LNCAP (cell line): ENCODE results near the gene C10orf90.

Experiments
- TF ChIP-seq, protein P1 (sequence below): fragments of 450-650 bp; IDR thresholded peaks from 2 replicates; pipeline ENCODE4 v1.5.1; 2017; ENCODE audit warnings: mild to moderate bottlenecking

Gene C10orf90

DNA sequence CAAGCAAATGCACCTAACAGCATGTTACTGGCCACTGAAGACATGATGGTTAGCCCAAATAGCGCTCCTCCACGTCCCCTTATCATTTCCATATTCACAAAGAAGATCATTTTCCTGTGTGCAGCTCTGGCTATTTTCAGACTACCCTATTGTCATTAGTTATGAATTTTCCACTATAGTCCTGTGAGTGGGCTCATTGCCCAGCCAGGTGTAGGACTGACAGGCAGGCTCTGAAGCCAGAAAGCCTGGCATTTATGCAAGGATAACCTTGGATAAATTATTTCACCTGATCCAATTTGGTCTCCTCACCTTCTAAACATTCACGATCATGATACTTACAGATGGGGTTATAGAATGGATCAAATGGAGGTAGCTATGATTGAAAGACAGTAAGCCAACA, 104.6 kb downstream of the C10orf90 start:
- TF ChIP-seq, protein P1, sequence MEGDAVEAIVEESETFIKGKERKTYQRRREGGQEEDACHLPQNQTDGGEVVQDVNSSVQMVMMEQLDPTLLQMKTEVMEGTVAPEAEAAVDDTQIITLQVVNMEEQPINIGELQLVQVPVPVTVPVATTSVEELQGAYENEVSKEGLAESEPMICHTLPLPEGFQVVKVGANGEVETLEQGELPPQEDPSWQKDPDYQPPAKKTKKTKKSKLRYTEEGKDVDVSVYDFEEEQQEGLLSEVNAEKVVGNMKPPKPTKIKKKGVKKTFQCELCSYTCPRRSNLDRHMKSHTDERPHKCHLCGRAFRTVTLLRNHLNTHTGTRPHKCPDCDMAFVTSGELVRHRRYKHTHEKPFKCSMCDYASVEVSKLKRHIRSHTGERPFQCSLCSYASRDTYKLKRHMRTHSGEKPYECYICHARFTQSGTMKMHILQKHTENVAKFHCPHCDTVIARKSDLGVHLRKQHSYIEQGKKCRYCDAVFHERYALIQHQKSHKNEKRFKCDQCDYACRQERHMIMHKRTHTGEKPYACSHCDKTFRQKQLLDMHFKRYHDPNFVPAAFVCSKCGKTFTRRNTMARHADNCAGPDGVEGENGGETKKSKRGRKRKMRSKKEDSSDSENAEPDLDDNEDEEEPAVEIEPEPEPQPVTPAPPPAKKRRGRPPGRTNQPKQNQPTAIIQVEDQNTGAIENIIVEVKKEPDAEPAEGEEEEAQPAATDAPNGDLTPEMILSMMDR, result no peak

DNA sequence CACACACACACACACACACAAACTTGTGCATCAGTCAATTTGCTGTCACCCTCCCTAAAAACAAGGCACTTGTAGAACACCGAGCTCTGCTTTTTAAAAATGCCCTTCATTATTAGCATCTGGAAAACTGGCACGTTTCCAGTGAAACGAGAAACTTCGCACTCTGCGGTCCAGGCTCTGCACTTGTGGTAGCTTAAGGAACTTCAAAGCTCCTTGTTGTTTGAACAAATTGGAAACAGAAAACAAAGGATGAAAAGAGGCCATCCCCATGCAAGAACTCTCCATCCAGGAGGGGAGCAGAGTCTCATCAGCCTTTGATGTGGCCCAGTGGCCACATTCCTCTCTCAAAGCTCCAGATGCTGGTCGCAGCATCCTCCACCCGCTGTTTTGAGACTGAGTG, 105.1 kb downstream of the C10orf90 start:
- TF ChIP-seq, protein P1, result no peak

DNA sequence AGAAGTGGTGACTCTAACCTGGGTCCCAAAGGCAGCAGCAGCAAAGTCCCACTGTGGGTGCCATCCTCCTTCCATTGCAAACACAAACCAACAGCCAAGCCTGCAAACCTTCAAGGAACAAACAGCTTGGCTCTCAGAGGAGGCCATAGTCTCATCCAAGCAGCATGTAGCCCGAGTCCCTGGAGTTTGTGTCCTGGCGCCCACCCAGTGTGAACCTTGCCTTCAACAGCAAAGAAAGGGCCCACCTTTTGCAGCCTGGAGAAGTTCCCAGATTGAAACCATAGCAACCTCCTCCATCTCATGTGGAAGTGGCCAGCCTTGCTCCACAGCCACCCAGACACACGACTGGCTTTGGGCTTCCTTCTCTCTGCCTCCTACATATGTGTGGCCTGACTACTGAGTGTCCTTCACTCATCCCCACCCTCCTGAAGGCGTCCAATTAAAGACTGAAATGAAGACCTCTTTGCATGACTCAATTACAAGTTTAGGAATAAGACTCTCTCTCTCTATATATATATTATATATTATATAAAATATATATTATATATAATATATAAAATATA, 106.1 kb downstream of the C10orf90 start:
- TF ChIP-seq, protein P1, result no peak

DNA sequence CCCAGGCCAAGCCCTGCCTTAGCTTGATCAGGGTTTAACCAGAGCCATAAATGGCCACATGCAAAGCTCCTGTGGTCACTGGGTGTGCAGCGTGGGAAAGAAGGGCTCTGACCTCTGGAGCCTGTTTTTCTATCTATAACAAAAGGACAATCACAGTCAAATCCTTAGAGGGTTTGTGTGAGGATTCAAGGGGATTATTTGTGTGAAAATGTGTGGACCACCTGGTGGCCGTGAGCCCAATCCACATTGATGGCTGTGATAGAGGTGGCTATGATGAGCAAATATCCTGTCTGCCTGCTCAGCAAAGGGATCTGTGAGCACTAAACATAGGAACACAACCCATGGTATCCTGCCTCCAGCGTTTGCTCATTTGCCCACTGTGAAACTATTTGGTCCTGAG, 107.1 kb downstream of the C10orf90 start:
- TF ChIP-seq, protein P1, result no peak

DNA sequence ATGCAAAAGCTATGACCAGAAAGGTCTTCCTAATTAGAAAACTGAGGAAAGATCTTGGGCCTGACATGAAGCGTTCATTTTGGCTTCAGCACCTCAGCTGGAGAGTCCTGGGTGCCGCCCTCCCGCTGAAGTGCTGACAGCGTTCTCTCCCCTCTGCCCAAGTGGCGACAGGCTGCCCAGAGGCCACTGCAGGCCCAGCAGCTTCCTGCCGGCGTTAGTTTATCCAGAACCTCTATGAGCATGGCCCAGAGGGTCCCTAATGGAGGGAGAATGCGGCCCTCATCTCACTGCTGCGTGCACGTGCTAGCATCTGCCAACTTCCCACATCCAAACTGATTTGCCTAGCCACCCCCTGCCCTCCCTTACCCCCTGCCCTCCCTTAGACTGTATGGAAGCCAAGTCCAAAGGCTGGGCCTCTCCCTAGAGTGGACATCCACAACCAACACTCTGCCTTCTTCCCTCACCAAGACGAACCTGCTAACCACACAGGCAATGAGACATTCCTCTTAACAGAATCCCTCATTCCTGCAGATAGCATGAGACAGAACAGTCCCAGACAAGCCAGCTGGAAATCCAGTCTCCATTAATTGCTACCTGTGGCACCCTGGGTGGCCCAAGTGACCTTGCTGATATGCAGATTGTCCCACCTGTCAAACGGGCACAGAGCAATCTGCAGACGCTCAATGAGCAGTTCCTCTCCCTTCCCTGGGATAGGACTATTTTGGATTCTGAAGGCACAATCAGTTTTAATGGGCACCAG, 108.4 kb downstream of the C10orf90 start:
- TF ChIP-seq, protein P1, result no peak

DNA sequence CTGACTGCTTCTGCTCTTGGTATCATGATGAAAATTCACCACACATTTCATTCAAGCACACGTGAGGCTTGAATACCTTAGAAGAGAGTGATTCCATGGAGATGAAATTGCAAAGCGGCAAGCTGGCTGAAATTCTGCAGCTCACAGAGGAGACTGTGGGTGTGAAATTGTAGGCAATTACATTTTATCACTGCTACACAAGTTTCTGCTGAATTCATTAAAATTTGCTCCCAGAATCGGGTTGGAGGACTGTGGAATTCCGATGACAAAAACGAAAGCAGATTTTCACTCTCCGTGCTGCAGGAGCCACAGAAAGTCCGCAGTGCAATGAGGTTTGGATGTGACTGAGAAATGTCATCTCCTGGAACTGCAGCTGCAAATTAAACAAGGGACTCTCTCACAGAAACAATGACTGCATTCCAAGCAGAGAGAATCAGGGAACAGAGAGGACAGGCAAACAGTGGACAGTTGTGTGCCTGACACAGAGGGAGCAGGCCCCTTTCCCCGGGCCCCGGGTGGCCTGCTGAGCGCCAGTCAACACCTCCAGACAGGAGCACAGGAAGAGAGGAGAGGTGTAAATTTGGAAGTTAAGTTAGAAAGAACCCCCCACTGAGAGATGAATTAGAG, 109.1 kb downstream of the C10orf90 start:
- TF ChIP-seq, protein P1, result no peak

DNA sequence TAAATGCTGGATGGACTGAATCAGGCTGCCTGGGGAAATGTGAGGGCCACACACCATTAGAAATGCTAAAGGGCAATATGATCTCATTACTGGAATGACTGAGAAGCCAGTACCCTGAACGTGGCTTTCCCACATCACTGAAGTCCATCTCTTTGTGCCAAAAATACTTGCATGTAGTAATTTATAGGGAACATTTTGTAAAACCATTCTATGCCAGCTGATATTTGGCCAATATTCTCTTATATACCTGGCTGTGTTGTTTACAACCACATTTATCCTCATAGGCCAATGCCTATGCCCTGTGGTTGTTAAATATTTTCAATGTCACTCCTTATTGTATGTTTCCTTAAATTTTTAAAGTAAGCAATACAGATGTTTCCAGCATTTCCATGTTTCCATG, 111.6 kb downstream of the C10orf90 start:
- TF ChIP-seq, protein P1, result no peak
